ENCODE measurements around the gene KCNF1.

The KCNF1 gene
- total RNA-seq = 0 reads per million in 4 experiments

- DNase-seq = no peak
Measured at GRCh38 chr2:10911291-10912075, at the start of gene KCNF1. Gene KCNF1 (plus strand): TSS chr2:10911934. CDS start chr2:10912427, 493 bp downstream.

- DNase-seq = no peak
Measured at GRCh38 chr2:10862330-10862729, 49.4 kb upstream of the KCNF1 start.

- DNase-seq = no peak
Measured at GRCh38 chr2:10863047-10863446, 48.7 kb upstream of the KCNF1 start.

GRCh38 chr2:10863837-10864236 is 47.9 kb upstream of the KCNF1 start:
- no peak for DNase-seq

- DNase-seq = no peak
Measured at GRCh38 chr2:10864251-10864650, 47.5 kb upstream of the KCNF1 start.

GRCh38 chr2:10864861-10865636 is 46.7 kb upstream of the KCNF1 start:
- no peak for DNase-seq

GRCh38 chr2:10865841-10866240 is 45.9 kb upstream of the KCNF1 start:
- DNase-seq = no peak

GRCh38 chr2:10867692-10868420 is 43.9 kb upstream of the KCNF1 start:
- DNase-seq = no peak

GRCh38 chr2:10868465-10869314 is 43.0 kb upstream of the KCNF1 start:
- DNase-seq = no peak

- DNase-seq = no peak
Measured at GRCh38 chr2:10871978-10872377, 39.8 kb upstream of the KCNF1 start.

- no peak for DNase-seq
Measured at GRCh38 chr2:10873171-10873570, 38.6 kb upstream of the KCNF1 start.

GRCh38 chr2:10873790-10874437 is 37.8 kb upstream of the KCNF1 start:
- no peak for DNase-seq

GRCh38 chr2:10875126-10875525 is 36.6 kb upstream of the KCNF1 start:
- DNase-seq = no peak

- DNase-seq = no peak
Measured at GRCh38 chr2:10876394-10876793, 35.3 kb upstream of the KCNF1 start.

GRCh38 chr2:10876963-10877362 is 34.8 kb upstream of the KCNF1 start:
- no peak for DNase-seq

- DNase-seq = no peak
Measured at GRCh38 chr2:10877651-10878111, 34.1 kb upstream of the KCNF1 start.

GRCh38 chr2:10878268-10878915 is 33.3 kb upstream of the KCNF1 start:
- no peak for DNase-seq

GRCh38 chr2:10879159-10879558 is 32.6 kb upstream of the KCNF1 start:
- no peak for DNase-seq

GRCh38 chr2:10879624-10880585 is 31.8 kb upstream of the KCNF1 start:
- DNase-seq = no peak
